WERI-Rb-1 (cell line): ENCODE data around the gene MYCBPAP.

Experiments
- DNase-seq: peaks from one replicate; pipeline ENCODE4 v3.0.0-alpha.2; 2020
- H3K27ac ChIP-seq: fragments of 250-450 bp; sonication (Bioruptor Pico); 2 replicates; pipeline ENCODE4 v1.5.1; 2020; ENCODE audit warnings: mild to moderate bottlenecking, moderate library complexity
- H3K27me3 ChIP-seq: fragments of 250-450 bp; sonication (Bioruptor Pico); 2 replicates; pipeline ENCODE4 v1.5.1; 2021; ENCODE audit warnings: mild to moderate bottlenecking, low read depth, moderate library complexity; ENCODE audit not compliant: insufficient read depth, severe bottlenecking
- H3K36me3 ChIP-seq: fragments of 250-450 bp; sonication (Bioruptor Pico); 2 replicates; pipeline ENCODE4 v1.5.1; 2020; ENCODE audit warnings: mild to moderate bottlenecking, moderate library complexity
- H3K4me3 ChIP-seq: 2 replicates; pipeline ENCODE4 v1.5.1; 2011; ENCODE audit warnings: low read depth, mild to moderate bottlenecking, control low read depth, low read length
- H3K9me3 ChIP-seq: fragments of 250-450 bp; sonication (Bioruptor Pico); 2 replicates; pipeline ENCODE4 v1.5.1; 2021; ENCODE audit warnings: mild to moderate bottlenecking, moderate library complexity; ENCODE audit not compliant: severe bottlenecking
- CTCF ChIP-seq: IDR thresholded peaks from 2 replicates; pipeline ENCODE4 v1.5.1; 2011; ENCODE audit warnings: low read depth, mild to moderate bottlenecking, control low read depth, inconsistent platforms, low read length

The MYCBPAP gene

GRCh38 chr17:50558941-50559614 lies 50.8 kb downstream of the MYCBPAP start:
- DNase-seq = peak; percentile 89
- no peak for TF ChIP-seq CTCF
- H3K27me3 ChIP-seq = no peaks in the 10 kb centered on the region

GRCh38 chr17:50559674-50560184 lies 51.5 kb downstream of the MYCBPAP start:
- peaks cover 11% of the 10 kb centered on the region for H3K36me3 ChIP-seq
- DNase-seq = peak; percentile 99
- H3K4me3 ChIP-seq = peak overlapping the region; percentile 78
- H3K27me3 ChIP-seq = no peaks in the 10 kb centered on the region
- H3K9me3 ChIP-seq = no peaks in the 10 kb centered on the region
- TF ChIP-seq CTCF = no peak
- H3K27ac ChIP-seq = peak overlapping the region; percentile 89

More at GRCh38 chr17:50558941-50559614, 50.8 kb downstream of the MYCBPAP start:
- H3K27ac ChIP-seq = peak overlapping the region; percentile 89
- no peaks in the 10 kb centered on the region for H3K9me3 ChIP-seq
- peaks cover 11% of the 10 kb centered on the region for H3K36me3 ChIP-seq
- H3K4me3 ChIP-seq = peak overlapping the region; percentile 78

- peak within 1 kb of the TSS; percentile 89 for H3K27ac ChIP-seq
- H3K36me3 ChIP-seq = peaks cover 8% of the 10 kb centered on the region
- H3K4me3 ChIP-seq = peak within 1 kb of the TSS; percentile 78
- no peaks in the 10 kb centered on the region for H3K27me3 ChIP-seq
- H3K9me3 ChIP-seq = no peaks in the 10 kb centered on the region
- TF ChIP-seq CTCF = 0 out of 2 replicates have a peak, but pooled peaks have one; percentile 10
- DNase-seq = peak; percentile 97
Measured at GRCh38 chr17:50560185-50560824, 52.1 kb downstream of the MYCBPAP start, which contains the start of gene CACNA1G. Gene CACNA1G, plus strand, starts transcription at chr17:50560715. Its CDS starts 745 bp downstream, at chr17:50561460.

GRCh38 chr17:50560931-50561745 lies 52.9 kb downstream of the MYCBPAP start:
- no peak for TF ChIP-seq CTCF
- Histone ChIP-seq H3K27me3 (no peaks in the 10 kb centered on the region), H3K27ac (peak overlapping the region; percentile 89), H3K9me3 (no peaks in the 10 kb centered on the region), H3K4me3 (peak overlapping the region; percentile 78), H3K36me3 (peaks cover 5% of the 10 kb centered on the region)
- DNase-seq = no peak

- no peak for DNase-seq
- Histone ChIP-seq H3K36me3 (peaks cover 11% of the 10 kb centered on the region), H3K4me3 (peak overlapping the region; percentile 78), H3K27ac (no peak overlapping the region), H3K9me3 (no peaks in the 10 kb centered on the region), H3K27me3 (no peaks in the 10 kb centered on the region)
- TF ChIP-seq CTCF = no peak
Measured at GRCh38 chr17:50561746-50562141, 53.5 kb downstream of the MYCBPAP start.
